Heart right ventricle (tissue), 16 donors: Measurements from ENCODE around the gene CDKL4. TPM values are rescaled to one million over a fixed set of nuclear protein-coding genes. Genes with fewer than 3 reads are reported as not detected.

Experiments
- ATAC-seq, 8 donors: fragments of 200-7000 bp; cut with Tn5 transposase; one replicate each; pipeline ENCODE4 v1.9.1; 2020; ENCODE audit warnings: mild to moderate bottlenecking in 8 of 8, moderate library complexity in 8 of 8, moderate number of reproducible peaks in 1 of 8
- DNase-seq, 2 donors: peaks; one replicate each; pipeline ENCODE4 v3.0.0-alpha.2; 2020
- H3K27ac ChIP-seq, 10 donors: fragments of 200-600 bp; sonication (generic) in 2 of 10; one replicate each; pipeline versions ENCODE4 v1.5.0 to v1.8.0; 2020 to 2022; ENCODE audit warnings: mild to moderate bottlenecking in 3 of 10
- H3K27me3 ChIP-seq, 7 donors: fragments of 200-600 bp; one replicate each; pipeline ENCODE4 v1.8.0; 2021 to 2022; ENCODE audit warnings: mild to moderate bottlenecking in 2 of 7
- H3K36me3 ChIP-seq, 9 donors: fragments of 200-600 bp; sonication (generic) in 1 of 9; one replicate each; pipeline versions ENCODE4 v1.5.0 to v1.8.0; 2020 to 2022; ENCODE audit warnings: mild to moderate bottlenecking in 2 of 9
- H3K4me1 ChIP-seq, 9 donors: fragments of 200-600 bp; sonication (generic) in 1 of 9; one replicate each; pipeline versions ENCODE4 v1.5.0 to v1.8.0; 2020 to 2022; ENCODE audit warnings: mild to moderate bottlenecking in 4 of 9
- H3K4me3 ChIP-seq, 10 donors: fragments of 200-600 bp; sonication (generic) in 2 of 10; one replicate each; pipeline versions ENCODE4 v1.5.0 to v1.8.0; 2020 to 2022; ENCODE audit warnings: mild to moderate bottlenecking in 7 of 10, moderate library complexity in 2 of 10
- H3K9me3 ChIP-seq, 11 donors: fragments of 200-600 bp in 10 of 11; sonication (generic) in 2 of 11; one replicate each; pipeline versions ENCODE4 v1.5.0 to v1.8.0; 2013 to 2022; ENCODE audit warnings: mild to moderate bottlenecking in 2 of 11, control low read depth in 1 of 11, moderate library complexity in 1 of 11
- CTCF ChIP-seq, 9 donors: fragments of 200-600 bp; sonication (generic) in 2 of 9; IDR thresholded peaks; one replicate each; pipeline versions ENCODE4 v1.5.0 to v1.8.0; 2021 to 2022; ENCODE audit warnings: antibody characterized with exemption in 9 of 9, mild to moderate bottlenecking in 5 of 9, moderate library complexity in 1 of 9
- WGBS, 2 donors: extraction: QIAGEN DNeasy Blood & Tissue Kit; methylation state at CpG; one replicate each; pipeline ENCODE4 v1.1.7; 2013; ENCODE audit warnings: inconsistent platforms in 1 of 2; 5-methylcytosine and 5-hydroxymethylcytosine counted together
- intact Hi-C, 10 donors: fragments of 100-400 bp; cut with DNase I; formaldehyde crosslinking; loops; one replicate each; pipeline versions ENCODE4 v1.11.1 to v1.14.2; 2022
- polyA plus RNA-seq, 2 donors: library from polyadenylated mRNA; stranded (reverse); fragments of 200-250 nt; gene quantifications; one replicate each; pipeline ENCODE4 v1.2.3, GENCODE V29; 2013
- total RNA-seq, 10 donors: library from RNA; stranded (reverse); fragmentation: NEBNext Ultra II Directional in 3 of 10; extraction: Animal tissue kit (Norgen Biotek cat#: 25700) in 3 of 10; gene quantifications; one replicate each; pipeline versions ENCODE4 v1.2.1 to v1.2.4, GENCODE V29; 2021 to 2023
- donor health status: Arrhythmogenic right ventricular cardiomyopathy.
- donor health status: ischemic (EF 13 %, LVEDD 7.1; RV severe dilation, severe dysfunction).
- donor health status: healthy with polysubstance abuse.
- donor health status: DM: no; HTN: yes; CAD: no.
- donor health status: DM: no; HTN: no; CAD: no.
- donor health status: ischemic (EF 25% LVEDD 6.9; RV normal size, moderate dysfunction).
- donor health status: ischemic (EF 25% LVEDD 5.7; RV mildly dilated, moderate dysfunction).
- donor health status: healthy.
- donor health status: DM: yes; HTN: yes; CAD: no.
- donor health status: Ischemic cardiomyopathy.
- donor health status: ischemic (EF 35%, LVEDD 5.7; RV mildly dilated, moderate dysfunction).
- donor health status: nonischemic (EF 11% LVEDD 7.7; RV severe dilation, severe dysfunction).
- donor health status: DM: yes; HTN: yes; CAD: no.
- donor health status: PGD.
- donor health status: ischemic (EF 29% LVEDD 5.4; RV normal size, mild dysfunction).
- donor health status: nonischemic (EF 23%, LVEDD 6.1; RV moderate dilation, normal function).

The CDKL4 gene
- total and polyA plus RNA-seq, 12 donors: 0.24 to 0.87 (median 0.51) TPM; not detected in 3

- intact Hi-C loops: no loop called here
- no peak for TF ChIP-seq CTCF (IDR thresholded peaks at IDR 0.05)
- DNase-seq: no peak
- H3K27me3 ChIP-seq: no peaks in the 10 kb centered on the region
- H3K36me3 ChIP-seq: no peaks in the 10 kb centered on the region
- peaks cover 0 to 32% (median 8%) of the 10 kb centered on the region in 9 donors for H3K4me1 ChIP-seq
- H3K27ac ChIP-seq: no peak overlapping the region
- no peaks in the 10 kb centered on the region for H3K9me3 ChIP-seq
- no peak overlapping the region for H3K4me3 ChIP-seq
- no peak for ATAC-seq
- WGBS, 2 donors: 82 to 91% methylated on average over 5 of the region's 5 CpGs
Measured at GRCh38 chr2:39136799-39137198, 107.0 kb downstream of the CDKL4 start.

GRCh38 chr2:39135690-39136259, 108.0 kb downstream of the CDKL4 start:
- Histone ChIP-seq H3K27me3 (no peaks in the 10 kb centered on the region), H3K36me3 (no peaks in the 10 kb centered on the region), H3K9me3 (no peaks in the 10 kb centered on the region), H3K27ac (no peak overlapping the region), H3K4me1 (peaks cover 0 to 22% (median 0%) of the 10 kb centered on the region in 9 donors), H3K4me3 (no peak overlapping the region)
- ATAC-seq: no peak
- WGBS, 2 donors: 64% methylated on average over 5 of the region's 5 CpGs
- no peak for TF ChIP-seq CTCF (IDR thresholded peaks at IDR 0.05)
- intact Hi-C loops: no loop called here
- no peak for DNase-seq

- Histone ChIP-seq H3K27ac (no peak overlapping the region), H3K36me3 (no peaks in the 10 kb centered on the region), H3K4me3 (no peak overlapping the region), H3K27me3 (no peaks in the 10 kb centered on the region), H3K9me3 (no peaks in the 10 kb centered on the region), H3K4me1 (peaks cover 0 to 20% (median 0%) of the 10 kb centered on the region in 9 donors)
- intact Hi-C loops: no loop called here
- no peak for ATAC-seq
- WGBS, 2 donors: 82 to 87% methylated on average over 3 of the region's 3 CpGs
- TF ChIP-seq CTCF (IDR thresholded peaks at IDR 0.05): no peak
- DNase-seq: no peak
Measured at GRCh38 chr2:39133215-39133851, 110.4 kb downstream of the CDKL4 start.

GRCh38 chr2:39128919-39129391, 114.8 kb downstream of the CDKL4 start:
- ATAC-seq (no peak), DNase-seq (no peak)
- no peaks in the 10 kb centered on the region for H3K9me3 ChIP-seq
- no peak overlapping the region for H3K4me3 ChIP-seq
- intact Hi-C loops: loop anchor here in 4 of 10 donors (10.0 kb wide), 3 partner anchors 64 to 596 kb away; no protein-coding TSS in a partner anchor
- no peak for TF ChIP-seq CTCF (IDR thresholded peaks at IDR 0.05)
- peak overlapping the region in 1 of 10 donors; percentile 64 for H3K27ac ChIP-seq
- 81 to 88% methylated on average over 1 of the region's 1 CpG for WGBS, 2 donors
- H3K4me1 ChIP-seq: peaks cover 0 to 32% (median 5%) of the 10 kb centered on the region in 9 donors
- no peaks in the 10 kb centered on the region for H3K36me3 ChIP-seq
- H3K27me3 ChIP-seq: no peaks in the 10 kb centered on the region
